ENCODE measurements around the gene C1orf226. TPM values are rescaled to one million over a fixed set of nuclear protein-coding genes. Genes with fewer than 3 reads are reported as not detected.

The C1orf226 gene
- total and polyA plus RNA-seq, 9 of the 15 experiments (the other 6 are each of a cell fraction or from before 2014, with no cell fraction given): 0.10 to 1.4 (median 0.47) TPM

GRCh38 chr1:162351246-162351842 lies 30.2 kb upstream of the C1orf226 start (continued):
- TF ChIP-seq THRA (IDR thresholded peaks at IDR 0.05) (no peak), PURB (CRISPR knock-in tag; IDR thresholded peaks at IDR 0.05; ENCODE audit: low read depth) (no peak), CHCHD3 (CRISPR knock-in tag; IDR thresholded peaks at IDR 0.05) (no peak), ESRRA (IDR thresholded peaks at IDR 0.05; ENCODE audit: borderline replicate concordance, low read depth) (no peak), ZNF280A (IDR thresholded peaks at IDR 0.05; ENCODE audit: low read depth, partially characterized antibody) (no peak), CHAMP1 (IDR thresholded peaks at IDR 0.05) (no peak), RBFOX2 (IDR thresholded peaks at IDR 0.05; ENCODE audit: low read depth, low read length) (no peak), HMG20A (CRISPR knock-in tag; conservative IDR thresholded peaks at IDR 0.05) (no peak), HNRNPUL1 (IDR thresholded peaks at IDR 0.05; ENCODE audit: low read length) (no peak), SMAD1 (IDR thresholded peaks at IDR 0.05; ENCODE audit: low read depth, low read length, partially characterized antibody) (no peak), CBX8 (IDR thresholded peaks at IDR 0.05; ENCODE audit: borderline replicate concordance, extremely low read depth, low read depth, low read length, poor library complexity, severe bottlenecking) (no peak), ATF4 (CRISPR knock-in tag; IDR thresholded peaks at IDR 0.05) (no peak), PHB2 (IDR thresholded peaks at IDR 0.05; ENCODE audit: low read depth) (no peak), SP2 (IDR thresholded peaks at IDR 0.05; ENCODE audit: extremely low read depth, low read depth, low read length, poor library complexity, severe bottlenecking) (no peak)
- TF ChIP-seq, protein P1, sequence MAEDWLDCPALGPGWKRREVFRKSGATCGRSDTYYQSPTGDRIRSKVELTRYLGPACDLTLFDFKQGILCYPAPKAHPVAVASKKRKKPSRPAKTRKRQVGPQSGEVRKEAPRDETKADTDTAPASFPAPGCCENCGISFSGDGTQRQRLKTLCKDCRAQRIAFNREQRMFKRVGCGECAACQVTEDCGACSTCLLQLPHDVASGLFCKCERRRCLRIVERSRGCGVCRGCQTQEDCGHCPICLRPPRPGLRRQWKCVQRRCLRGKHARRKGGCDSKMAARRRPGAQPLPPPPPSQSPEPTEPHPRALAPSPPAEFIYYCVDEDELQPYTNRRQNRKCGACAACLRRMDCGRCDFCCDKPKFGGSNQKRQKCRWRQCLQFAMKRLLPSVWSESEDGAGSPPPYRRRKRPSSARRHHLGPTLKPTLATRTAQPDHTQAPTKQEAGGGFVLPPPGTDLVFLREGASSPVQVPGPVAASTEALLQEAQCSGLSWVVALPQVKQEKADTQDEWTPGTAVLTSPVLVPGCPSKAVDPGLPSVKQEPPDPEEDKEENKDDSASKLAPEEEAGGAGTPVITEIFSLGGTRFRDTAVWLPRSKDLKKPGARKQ (CRISPR knock-in tag; IDR thresholded peaks at IDR 0.05): no peak
- TF ChIP-seq, protein P2, sequence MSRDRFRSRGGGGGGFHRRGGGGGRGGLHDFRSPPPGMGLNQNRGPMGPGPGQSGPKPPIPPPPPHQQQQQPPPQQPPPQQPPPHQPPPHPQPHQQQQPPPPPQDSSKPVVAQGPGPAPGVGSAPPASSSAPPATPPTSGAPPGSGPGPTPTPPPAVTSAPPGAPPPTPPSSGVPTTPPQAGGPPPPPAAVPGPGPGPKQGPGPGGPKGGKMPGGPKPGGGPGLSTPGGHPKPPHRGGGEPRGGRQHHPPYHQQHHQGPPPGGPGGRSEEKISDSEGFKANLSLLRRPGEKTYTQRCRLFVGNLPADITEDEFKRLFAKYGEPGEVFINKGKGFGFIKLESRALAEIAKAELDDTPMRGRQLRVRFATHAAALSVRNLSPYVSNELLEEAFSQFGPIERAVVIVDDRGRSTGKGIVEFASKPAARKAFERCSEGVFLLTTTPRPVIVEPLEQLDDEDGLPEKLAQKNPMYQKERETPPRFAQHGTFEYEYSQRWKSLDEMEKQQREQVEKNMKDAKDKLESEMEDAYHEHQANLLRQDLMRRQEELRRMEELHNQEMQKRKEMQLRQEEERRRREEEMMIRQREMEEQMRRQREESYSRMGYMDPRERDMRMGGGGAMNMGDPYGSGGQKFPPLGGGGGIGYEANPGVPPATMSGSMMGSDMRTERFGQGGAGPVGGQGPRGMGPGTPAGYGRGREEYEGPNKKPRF (IDR thresholded peaks at IDR 0.05; ENCODE audit: low read depth, low read length): no peak
